DOHH2 (cell line): ENCODE data around the gene CLEC9A.

Source experiments
- CTCF ChIP-seq: fragments of 200-600 bp; sonication (generic); IDR thresholded peaks from one replicate; pipeline ENCODE4 v1.5.1; 2014; ENCODE audit warnings: antibody characterized with exemption, mild to moderate bottlenecking, low read depth, low read length; ENCODE audit not compliant: poor library complexity, severe bottlenecking
- EZH2phosphoT487 ChIP-seq: fragments of 200-600 bp; sonication (generic); IDR thresholded peaks from 2 replicates; pipeline ENCODE4 v1.6.1; 2017; ENCODE audit warnings: borderline replicate concordance, mild to moderate bottlenecking, antibody characterized with exemption, low read length, moderate library complexity, mixed read lengths

- TF ChIP-seq CTCF (no peak), EZH2phosphoT487 (no peak)
Observed at GRCh38 chr12:9999016-9999415, 31.5 kb upstream of the CLEC9A start, which contains the start of gene CLEC1B.
